Stromal cell of bone marrow (primary cell): Measurements from ENCODE around the gene PRPF40B.
A peak's percentile ranks its signal among the peaks of the same experiment; 100 is the strongest.
"Not testable (repeated sequence)": the region's sequence is repeated elsewhere in the genome, so short reads cannot be mapped to it uniquely, and the experiment has no call there.

Experiments
- DNase-seq: peaks from one replicate; pipeline ENCODE4 v3.0.0-alpha.2; 2012; ENCODE audit warnings: low read depth

The PRPF40B gene

GRCh38 chr12:49609059-49609874 is 14.1 kb upstream of the PRPF40B start:
- no peak for DNase-seq

DNA sequence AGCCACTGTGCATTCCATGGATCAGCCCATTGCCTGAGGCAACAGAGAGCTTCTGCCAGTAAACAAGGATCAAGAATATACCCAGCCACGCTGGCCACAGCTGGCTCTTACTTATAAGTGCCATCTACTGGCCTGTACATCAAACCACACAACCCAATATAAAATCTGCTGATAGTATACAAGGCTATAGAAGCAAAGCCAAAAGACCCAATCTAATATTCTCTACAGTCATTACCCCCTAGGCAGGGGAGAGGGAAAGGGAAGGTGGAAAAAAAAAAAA is 13.5 kb upstream of the PRPF40B start:
- no peak for DNase-seq

DNA sequence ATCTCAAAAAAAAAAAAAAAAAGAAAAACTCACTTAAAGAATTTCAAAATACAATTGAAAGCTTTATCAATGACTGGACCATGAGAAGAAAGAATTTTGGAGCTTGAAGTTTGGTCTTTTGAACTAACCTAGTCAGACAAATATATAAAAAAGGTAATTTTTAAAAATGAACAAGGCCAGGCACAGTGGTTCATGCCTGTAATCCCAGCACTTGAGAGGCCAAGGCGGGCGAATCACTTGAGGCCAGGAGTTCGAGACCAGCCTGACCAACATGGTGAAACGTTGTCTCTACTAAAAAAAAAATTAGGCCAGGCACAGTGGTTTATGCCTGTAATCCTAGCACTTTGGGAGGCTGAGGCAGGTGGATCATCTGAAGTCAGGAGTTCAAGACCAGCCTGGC is 12.6 kb upstream of the PRPF40B start:
- not testable (repeated sequence) for DNase-seq

GRCh38 chr12:49612210-49612609 is 11.2 kb upstream of the PRPF40B start:
- no peak for DNase-seq

GRCh38 chr12:49615725-49616124 is 7.6 kb upstream of the PRPF40B start:
- DNase-seq = no peak

DNA sequence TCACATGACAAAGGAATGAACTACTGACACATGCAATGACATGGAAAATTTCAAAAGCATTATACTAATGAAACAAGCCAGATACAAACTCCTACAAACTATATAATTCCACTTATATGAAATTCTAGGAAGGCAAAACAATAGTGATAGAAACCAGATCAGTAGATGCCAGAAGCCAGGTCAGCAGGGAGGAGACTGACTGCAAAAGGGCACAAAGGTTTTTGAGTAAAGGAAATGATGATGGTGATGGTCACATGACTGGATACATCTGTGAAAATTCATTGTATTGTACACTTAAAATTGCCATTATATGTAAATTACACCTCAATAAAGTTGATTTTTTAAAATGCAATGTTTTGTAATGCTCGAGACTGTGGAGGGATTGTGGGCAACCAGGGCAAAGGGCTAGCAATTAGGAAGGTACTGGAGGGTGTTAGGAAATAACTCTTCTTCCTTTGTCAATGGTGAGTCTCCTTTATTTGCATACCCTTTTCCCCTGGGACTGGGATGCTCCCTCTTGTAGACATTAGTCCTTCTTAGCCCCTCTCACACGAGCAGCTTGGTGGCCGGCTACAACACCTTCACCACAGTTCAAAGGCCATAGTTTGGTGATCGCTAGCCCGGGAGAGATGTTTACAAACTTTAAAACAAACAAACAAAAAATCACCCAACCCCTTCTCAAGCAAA is 6.7 kb upstream of the PRPF40B start:
- DNase-seq = no peak

GRCh38 chr12:49618576-49618975 is 4.8 kb upstream of the PRPF40B start:
- DNase-seq = no peak

DNA sequence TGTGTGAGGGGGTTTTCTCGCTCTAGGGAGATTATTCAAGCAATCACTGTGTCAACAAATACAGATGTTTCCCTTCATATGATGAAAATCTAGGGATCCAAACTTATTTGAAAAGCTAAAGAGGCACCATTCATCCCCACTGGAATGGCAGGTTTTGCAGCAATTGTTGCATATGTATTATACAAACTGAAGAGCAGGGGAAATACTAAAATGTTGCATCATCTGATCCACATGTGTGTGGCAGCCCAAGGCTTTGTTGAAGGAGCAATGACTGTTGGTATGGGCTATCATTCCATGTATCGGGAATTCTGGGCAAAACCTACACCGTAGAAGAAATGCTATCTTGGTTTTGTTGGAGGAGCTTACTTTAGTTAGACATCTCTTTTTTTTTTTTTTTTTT is 4.1 kb upstream of the PRPF40B start:
- no peak for DNase-seq

DNA sequence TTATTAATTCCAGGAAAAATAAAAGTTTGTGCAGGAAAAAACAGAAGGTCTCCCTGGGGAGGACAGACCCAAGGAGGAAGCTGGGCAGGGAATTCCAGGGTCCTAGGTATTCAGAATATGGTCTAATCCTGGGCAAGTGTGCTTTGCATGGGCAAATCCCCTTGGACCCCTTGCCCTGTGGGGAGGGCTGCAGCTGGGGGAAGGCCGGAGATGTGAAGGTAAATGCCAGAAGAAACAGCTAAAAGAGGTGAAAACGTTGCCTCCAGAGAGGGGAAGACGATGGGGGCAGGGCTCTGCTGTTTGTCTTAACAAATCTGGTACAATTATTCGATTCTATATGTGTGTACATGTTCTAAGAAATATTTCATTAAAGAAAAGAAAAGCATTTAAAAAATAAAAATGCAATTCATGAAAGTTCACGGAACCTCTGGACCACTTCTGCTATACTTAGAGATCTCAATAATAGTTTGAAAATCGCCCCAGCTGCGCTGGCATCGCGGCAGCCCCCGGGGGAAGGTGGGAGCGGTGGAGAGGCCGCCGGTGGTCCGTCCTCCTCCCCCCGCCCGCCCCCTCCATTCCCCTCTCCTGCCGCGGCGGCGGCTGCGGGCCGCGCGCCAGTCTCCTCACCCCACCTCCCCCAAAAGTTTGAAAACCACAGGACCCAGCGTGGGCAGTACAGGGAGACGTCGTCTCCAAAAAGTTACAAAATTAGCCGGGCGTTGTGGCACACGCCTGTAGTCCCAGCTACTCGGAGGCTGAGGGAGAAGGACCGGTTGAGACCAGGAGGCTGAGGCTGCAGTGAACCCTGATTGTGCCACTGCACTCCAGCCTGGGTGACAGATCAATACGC is 1.5 kb upstream of the PRPF40B start:
- DNase-seq = no peak

- DNase-seq = no peak
Measured at GRCh38 chr12:49622501-49623141, 740 bp upstream of the PRPF40B start.

DNA sequence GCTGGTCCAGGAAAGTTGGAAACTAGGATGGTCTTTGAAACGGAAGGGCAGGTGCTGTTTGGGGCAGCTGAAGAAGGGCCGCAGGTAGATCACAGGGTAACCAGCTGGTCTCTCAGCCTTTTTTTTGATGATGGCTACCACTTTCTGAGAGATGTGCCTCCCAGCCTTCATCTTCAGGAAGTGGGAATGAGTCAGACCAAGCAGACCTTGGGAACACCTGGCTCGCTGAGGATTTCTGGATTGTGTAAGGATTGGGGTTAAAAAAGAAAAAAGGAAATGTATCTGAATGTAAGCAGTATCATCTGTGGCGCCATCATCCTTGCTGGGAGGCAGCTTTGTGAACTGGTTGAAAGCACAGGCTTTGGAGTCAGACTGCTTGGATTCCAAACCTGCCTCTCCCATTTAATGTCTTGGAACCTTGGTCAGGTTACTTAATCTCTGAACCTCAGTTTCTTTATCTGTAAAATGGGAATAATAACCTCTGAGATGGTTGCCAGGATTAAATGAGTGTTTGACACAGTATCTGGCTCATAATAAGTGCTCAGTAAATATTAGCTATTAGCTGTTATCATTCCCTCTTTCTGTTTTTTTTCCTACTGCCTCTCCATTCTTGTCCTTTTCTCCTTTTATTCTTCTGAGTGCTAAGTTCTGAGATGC is 1.7 kb downstream of the PRPF40B start:
- no peak for DNase-seq

- DNase-seq = no peak
Measured at GRCh38 chr12:49626169-49626835, 2.9 kb downstream of the PRPF40B start.

DNA sequence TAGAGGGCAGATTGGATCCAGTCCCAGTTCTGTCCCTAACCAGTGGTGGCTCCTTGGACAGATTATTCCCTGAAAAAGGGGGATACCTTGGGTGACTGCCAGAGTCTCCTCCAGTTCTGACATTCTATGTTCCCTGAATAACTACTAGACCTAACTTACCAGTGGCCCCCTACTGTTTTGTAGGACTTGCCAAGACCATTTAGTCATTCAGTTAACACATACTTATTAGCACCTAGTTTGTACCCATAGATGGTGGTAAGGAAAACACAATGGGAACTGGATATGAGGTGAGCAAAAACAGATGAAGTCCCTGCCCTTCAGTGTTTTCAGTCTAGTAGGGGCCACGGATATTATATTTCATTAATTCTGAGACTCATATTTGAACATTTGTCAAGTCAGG is 3.5 kb downstream of the PRPF40B start:
- no peak for DNase-seq

DNA sequence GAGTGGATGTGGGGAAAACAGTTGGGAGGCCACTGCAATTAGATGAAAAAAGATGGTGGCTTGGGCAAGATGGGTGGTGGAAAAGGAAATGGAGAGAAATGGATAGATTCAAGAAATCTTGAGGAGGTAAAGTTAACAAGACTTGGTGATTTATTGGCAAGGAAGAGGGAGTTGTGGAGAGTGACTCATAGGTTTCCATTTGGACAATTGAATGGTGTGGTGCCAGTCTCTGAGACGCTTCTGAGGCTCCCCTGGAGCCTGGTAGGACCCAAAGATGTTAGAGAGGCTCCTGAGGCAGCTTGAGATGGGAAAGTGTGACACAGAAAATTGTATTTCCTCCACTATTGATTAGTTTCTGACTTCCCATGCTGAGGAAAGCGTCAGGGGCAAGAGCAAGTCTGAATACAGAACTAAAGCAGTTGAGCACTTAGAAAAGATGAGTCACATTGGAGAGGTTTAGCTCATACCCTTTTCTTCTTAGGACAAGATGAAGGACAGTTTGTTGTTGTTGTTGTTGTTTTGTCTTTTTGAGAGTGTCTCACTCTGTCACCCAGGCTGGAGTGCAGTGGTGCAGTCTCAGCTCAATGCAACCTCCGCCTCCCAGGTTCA is 4.5 kb downstream of the PRPF40B start:
- peak; percentile 62 for DNase-seq

- no peak for DNase-seq
Measured at GRCh38 chr12:49631336-49631907, 8.1 kb downstream of the PRPF40B start.

DNA sequence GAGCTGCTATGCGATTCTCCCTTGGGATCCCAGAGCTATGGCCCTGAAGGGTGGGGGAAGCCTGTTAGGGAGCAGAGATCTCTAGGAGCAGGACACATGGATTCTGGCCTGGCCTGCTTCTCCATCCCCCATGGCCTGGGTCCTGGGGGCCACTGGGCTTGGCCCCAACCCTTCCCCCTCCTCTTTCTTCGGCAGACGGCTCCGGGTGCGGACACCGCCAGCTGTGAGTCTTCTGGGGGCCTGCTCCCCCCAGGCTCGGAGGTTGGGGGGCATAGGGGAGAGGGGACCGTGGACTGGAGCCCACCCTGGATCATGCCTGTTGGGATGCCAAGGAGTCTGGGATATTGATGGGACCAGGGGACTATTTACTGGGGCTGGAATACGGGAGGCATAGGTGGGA is 9.0 kb downstream of the PRPF40B start:
- no peak for DNase-seq

GRCh38 chr12:49632986-49633702 is 9.8 kb downstream of the PRPF40B start:
- no peak for DNase-seq

DNA sequence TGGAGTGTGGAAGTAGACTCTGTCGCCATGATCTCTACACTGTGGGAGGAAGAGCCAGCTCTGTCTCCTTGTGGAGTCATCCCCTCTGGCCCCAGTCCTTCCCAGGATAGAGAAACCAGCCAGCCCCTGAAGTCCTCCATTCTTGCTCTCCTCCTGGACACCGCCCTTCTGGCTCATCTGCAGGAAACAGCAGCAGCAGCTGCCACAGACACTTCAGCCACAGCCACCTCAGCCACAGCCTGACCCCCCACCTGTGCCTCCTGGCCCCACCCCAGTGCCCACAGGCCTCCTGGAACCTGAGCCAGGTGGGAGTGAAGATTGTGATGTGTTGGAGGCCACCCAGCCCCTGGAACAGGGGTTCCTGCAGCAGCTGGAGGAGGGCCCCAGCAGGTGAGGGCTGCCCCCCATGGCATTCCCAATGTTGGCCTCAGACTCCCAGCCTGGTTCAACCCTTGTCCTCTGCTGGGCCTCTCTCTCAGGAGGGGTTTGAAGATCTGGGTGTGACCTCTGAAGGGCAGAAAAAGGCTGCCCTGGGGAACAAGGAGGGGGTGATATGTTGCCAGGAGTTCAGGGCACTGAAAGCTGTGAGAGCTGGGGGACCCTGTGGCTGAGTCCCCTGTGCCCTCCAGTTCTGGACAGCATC is 10.5 kb downstream of the PRPF40B start:
- DNase-seq = no peak

DNA sequence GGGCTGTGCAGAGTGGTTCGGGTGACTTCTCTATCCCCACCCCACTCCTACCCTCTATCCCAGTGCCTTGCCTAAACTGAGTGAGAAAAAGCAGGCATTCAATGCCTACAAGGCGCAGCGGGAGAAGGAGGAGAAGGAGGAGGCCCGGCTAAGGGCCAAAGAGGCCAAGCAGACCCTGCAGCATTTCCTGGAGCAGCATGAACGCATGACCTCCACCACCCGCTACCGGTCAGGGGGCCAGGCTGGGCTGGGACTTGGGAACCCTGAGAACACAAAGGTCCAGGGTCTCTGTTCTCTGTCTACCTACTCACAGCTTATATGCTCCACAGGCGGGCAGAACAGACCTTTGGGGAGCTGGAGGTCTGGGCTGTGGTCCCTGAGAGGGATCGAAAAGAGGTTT is 11.7 kb downstream of the PRPF40B start:
- DNase-seq = no peak
